Panc1 (cell line): ENCODE measurements around the gene CHKB. TPM values are rescaled to one million over a fixed set of nuclear protein-coding genes. Genes with fewer than 3 reads are reported as not detected.

ENCODE experiments used
- ATAC-seq: fragments of 200-7000 bp; cut with Tn5 transposase; 2 replicates; pipeline ENCODE4 v1.9.1; 2020; ENCODE audit warnings: mild to moderate bottlenecking, moderate library complexity
- BruUV-seq: library from RNA; stranded (reverse); fragments of 400-500 nt; replicated peaks from 2 replicates; lab custom pipeline; 2021; lab: Mats Ljungman, UMichigan
- CTCF ChIA-PET: fragments of 300-600 bp; sonication (Branson Sonifier 250); formaldehyde crosslinking; loops from one replicate; lab custom pipeline; 2022; ENCODE audit warnings: antibody characterized with exemption; lab: Charles Lee
- POLR2A ChIA-PET: fragments of 300-600 bp; sonication (Branson Sonifier 250); formaldehyde crosslinking; loops from one replicate; lab custom pipeline; 2022; ENCODE audit warnings: antibody characterized with exemption; lab: Charles Lee
- DNase-seq: peaks from one replicate; pipeline ENCODE4 v3.0.0-alpha.2; 2010; ENCODE audit warnings: low read depth, low spot score
- H3K27ac ChIP-seq: 2 replicates; pipeline ENCODE4 v1.5.1; 2011; ENCODE audit warnings: mild to moderate bottlenecking, low read length, inconsistent platforms
- H3K27me3 ChIP-seq: fragments of 200-500 bp; sonication (Bioruptor generic); 2 replicates; pipeline ENCODE4 v1.6.0; 2014; ENCODE audit warnings: low read length, inconsistent platforms; ENCODE audit not compliant: control insufficient read depth, insufficient read depth
- H3K36me3 ChIP-seq: fragments of 200-500 bp; sonication (Bioruptor generic); 2 replicates; pipeline ENCODE4 v1.5.1; 2014; ENCODE audit warnings: inconsistent platforms, mild to moderate bottlenecking, low read length, moderate library complexity; ENCODE audit not compliant: control insufficient read depth, insufficient read depth
- H3K4me1 ChIP-seq: 2 replicates; pipeline ENCODE4 v1.5.1; 2011; ENCODE audit warnings: inconsistent platforms, mild to moderate bottlenecking, low read length, moderate library complexity; ENCODE audit not compliant: control insufficient read depth, insufficient read depth
- H3K4me3 ChIP-seq, 2 experiments: 2 replicates each; pipeline ENCODE4 v1.5.1; 2011 to 2012; ENCODE audit warnings: low read depth in 2 of 2, low read length in 2 of 2, mild to moderate bottlenecking in 2 of 2, inconsistent platforms in 1 of 2, moderate library complexity in 1 of 2
- H3K9me3 ChIP-seq: fragments of 200-500 bp; sonication (Bioruptor generic); 2 replicates; pipeline ENCODE4 v1.5.1; 2014; ENCODE audit warnings: low read depth, mild to moderate bottlenecking, inconsistent platforms, low read length, moderate library complexity; ENCODE audit not compliant: control insufficient read depth, insufficient read depth
- CTCF ChIP-seq: fragments of 450-650 bp; IDR thresholded peaks from 2 replicates; pipeline ENCODE4 v1.5.1; 2017; ENCODE audit warnings: mild to moderate bottlenecking
- POLR2AphosphoS5 ChIP-seq: IDR thresholded peaks from 2 replicates; pipeline ENCODE4 v1.6.1; 2012; ENCODE audit warnings: mild to moderate bottlenecking, low read depth, low read length, moderate library complexity
- REST ChIP-seq, 2 experiments: IDR thresholded peaks; 2 replicates each; pipeline ENCODE4 v1.6.1; 2011 to 2012; ENCODE audit warnings: low read depth in 2 of 2, control low read depth in 1 of 2, low read length in 1 of 2, mild to moderate bottlenecking in 1 of 2, moderate library complexity in 1 of 2; ENCODE audit not compliant: insufficient read depth in 1 of 2
- SIN3A ChIP-seq: IDR thresholded peaks from 2 replicates; pipeline ENCODE4 v1.6.1; 2012; ENCODE audit warnings: low read depth, mild to moderate bottlenecking, low read length, moderate library complexity, borderline replicate concordance; ENCODE audit not compliant: insufficient read depth
- TCF7L2 ChIP-seq: IDR thresholded peaks from 2 replicates; pipeline ENCODE4 v1.6.1; 2011; ENCODE audit warnings: mild to moderate bottlenecking, low read depth, low read length, inconsistent platforms
- in situ Hi-C: cut with HindIII; loops from 2 replicates; pipeline ENCODE4 v1.10.0; 2016; ENCODE audit warnings: low sequenced_read_pairs, low pct_unique_long_range_greater_than_20kb
- intact Hi-C: fragments of 100-400 bp; cut with micrococcal nuclease; formaldehyde crosslinking; loops from one replicate; pipeline ENCODE4 v1.10.0; 2022; ENCODE audit not compliant: unreplicated experiment
- total RNA-seq: library from RNA; stranded (reverse); gene quantifications from one replicate; pipeline ENCODE4 v1.2.1, GENCODE V29; 2021; ENCODE audit not compliant: unreplicated experiment

CHKB gene
- total RNA-seq, 1 experiment from 2014 or later = 43.5 TPM

GRCh38 chr22:50611341-50612060, 28.9 kb upstream of the CHKB start:
- Histone ChIP-seq H3K9me3 (no peaks in the 10 kb centered on the region), H3K4me3 (no peak overlapping the region), H3K27ac (no peak overlapping the region), H3K36me3 (no peaks in the 10 kb centered on the region), H3K27me3 (no peaks in the 10 kb centered on the region), H3K4me1 (peaks cover 7% of the 10 kb centered on the region; the same call in 1 of the 2 replicates)
- in situ Hi-C loops (no loop called here), intact Hi-C loops (no loop called here)
- DNase-seq (no peak), ATAC-seq (no peak)
- BruUV-seq = no TSS peak
- no peak for TF ChIP-seq POLR2AphosphoS5
- POLR2A ChIA-PET = no interaction called here
- CTCF ChIA-PET = no interaction called here

- Histone ChIP-seq H3K36me3 (no peaks in the 10 kb centered on the region), H3K27ac (no peak overlapping the region), H3K9me3 (no peaks in the 10 kb centered on the region), H3K4me1 (peaks cover 7% of the 10 kb centered on the region; the same call in 1 of the 2 replicates), H3K4me3 (no peak overlapping the region), H3K27me3 (no peaks in the 10 kb centered on the region)
- in situ Hi-C loops (no loop called here), intact Hi-C loops (no loop called here)
- no peak for TF ChIP-seq POLR2AphosphoS5
- TF ChIP-seq REST (IDR thresholded peaks at IDR 0.05; ENCODE audit: insufficient read depth in 1 of 2, low read depth in 2 of 2, low read length in 1 of 2) = no peak
- TF ChIP-seq SIN3A = no peak
- TF ChIP-seq CTCF = no peak
- TF ChIP-seq TCF7L2 = no peak
- ChIA-PET POLR2A (no interaction called here), CTCF (no interaction called here)
- no peak for ATAC-seq
- BruUV-seq = no TSS peak
- no peak for DNase-seq
Observed at GRCh38 chr22:50610581-50610980, 27.9 kb upstream of the CHKB start.

DNA sequence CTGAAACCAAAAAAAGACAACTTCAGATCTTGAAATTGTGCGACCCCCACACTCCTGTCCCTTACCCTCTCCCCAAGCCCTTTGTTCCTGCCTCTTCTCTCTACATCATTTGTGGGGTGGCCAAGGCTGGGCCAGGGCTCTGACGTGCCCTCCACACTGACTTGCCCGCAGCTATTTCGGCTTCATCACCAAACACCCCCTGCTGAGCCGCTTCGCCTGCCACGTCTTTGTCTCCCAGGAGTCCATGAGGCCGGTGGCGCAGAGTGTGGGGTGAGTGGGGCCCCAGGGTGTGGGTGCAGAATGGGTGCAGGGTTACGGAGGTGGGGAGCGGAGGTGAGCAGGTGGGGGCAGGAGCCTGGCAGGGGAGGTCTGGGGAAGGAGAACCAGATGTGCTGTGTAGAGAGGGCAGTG, 27.4 kb upstream of the CHKB start:
- no peak overlapping the region for H3K4me3 ChIP-seq
- H3K36me3 ChIP-seq = no peaks in the 10 kb centered on the region
- intact Hi-C loops = no loop called here
- DNase-seq = no peak
- no peaks in the 10 kb centered on the region for H3K27me3 ChIP-seq
- ATAC-seq = no peak
- in situ Hi-C loops = no loop called here
- CTCF ChIA-PET = no interaction called here
- peaks cover 7% of the 10 kb centered on the region; the same call in 1 of the 2 replicates for H3K4me1 ChIP-seq
- no peaks in the 10 kb centered on the region for H3K9me3 ChIP-seq
- H3K27ac ChIP-seq = no peak overlapping the region
- POLR2A ChIA-PET = no interaction called here
- no TSS peak for BruUV-seq
- no peak for TF ChIP-seq SIN3A
- no peak for TF ChIP-seq TCF7L2
